Measurements from ENCODE around the gene KRT82.
"Not testable (repeated sequence)": the region's sequence is repeated elsewhere in the genome, so short reads cannot be mapped to it uniquely, and the experiment has no call there.

The KRT82 gene

GRCh38 chr12:52405922-52406385, at the start of gene KRT82:
Gene KRT82 (minus strand): TSS chr12:52406335. CDS start chr12:52406277, 58 bp downstream.
- no peak for DNase-seq (ENCODE audit: low spot score)

- DNase-seq (ENCODE audit: low spot score): no peak
Measured at GRCh38 chr12:52455821-52456220, 49.7 kb upstream of the KRT82 start.

- peak; percentile 57 for DNase-seq (ENCODE audit: low spot score)
Measured at GRCh38 chr12:52454411-52455201, 48.5 kb upstream of the KRT82 start.

GRCh38 chr12:52452101-52452500, 46.0 kb upstream of the KRT82 start, which contains the start of gene KRT6B:
Gene KRT6B (minus strand): TSS chr12:52452146. CDS start chr12:52452078, 68 bp downstream.
- DNase-seq (ENCODE audit: low spot score): no peak

GRCh38 chr12:52448228-52448627, 42.1 kb upstream of the KRT82 start:
- DNase-seq (ENCODE audit: low spot score): no peak

GRCh38 chr12:52447196-52447595, 41.1 kb upstream of the KRT82 start:
- DNase-seq (ENCODE audit: low spot score): not testable (repeated sequence)

GRCh38 chr12:52446367-52447045, 40.4 kb upstream of the KRT82 start:
- no peak for DNase-seq (ENCODE audit: low spot score)

GRCh38 chr12:52445876-52446275, 39.7 kb upstream of the KRT82 start:
- no peak for DNase-seq (ENCODE audit: low spot score)

GRCh38 chr12:52444647-52445595, 38.8 kb upstream of the KRT82 start:
- no peak for DNase-seq (ENCODE audit: low spot score)

- DNase-seq (ENCODE audit: low spot score): no peak
Measured at GRCh38 chr12:52443966-52444365, 37.8 kb upstream of the KRT82 start.

- DNase-seq (ENCODE audit: low spot score): peak; percentile 13
Measured at GRCh38 chr12:52442600-52443061, 36.5 kb upstream of the KRT82 start.

GRCh38 chr12:52441320-52441911, 35.3 kb upstream of the KRT82 start:
- no peak for DNase-seq (ENCODE audit: low spot score)

- no peak for DNase-seq (ENCODE audit: low spot score)
Measured at GRCh38 chr12:52440821-52441319, 34.7 kb upstream of the KRT82 start.

- no peak for DNase-seq (ENCODE audit: low spot score)
Measured at GRCh38 chr12:52439845-52440244, 33.7 kb upstream of the KRT82 start.

- DNase-seq (ENCODE audit: low spot score): no peak
Measured at GRCh38 chr12:52439420-52439819, 33.3 kb upstream of the KRT82 start.

- no peak for DNase-seq (ENCODE audit: low spot score)
Measured at GRCh38 chr12:52438305-52439301, 32.5 kb upstream of the KRT82 start.

GRCh38 chr12:52437508-52437907, 31.4 kb upstream of the KRT82 start:
- DNase-seq (ENCODE audit: low spot score): no peak

GRCh38 chr12:52436828-52437474, 30.8 kb upstream of the KRT82 start:
- DNase-seq (ENCODE audit: low spot score): no peak

- DNase-seq (ENCODE audit: low spot score): no peak
Measured at GRCh38 chr12:52436000-52436827, 30.1 kb upstream of the KRT82 start.

All from globus pallidus (tissue), 1 donor.